HCT116 (cell line): ENCODE data around the gene PCDHGB3.

Experiments
- CTCF ChIP-seq, 3 experiments: fragments of 200-600 bp in 1 of 3; sonication (generic) in 1 of 3; IDR thresholded peaks in 2 of 3; conservative IDR thresholded peaks in 1 of 3; 2 replicates each; pipeline ENCODE4 v1.5.1; 2012 to 2017; ENCODE audit warnings: low read depth in 2 of 3, low read length in 2 of 3, antibody characterized with exemption in 1 of 3, borderline replicate concordance in 1 of 3, control low read depth in 1 of 3, mild to moderate bottlenecking in 1 of 3, mixed read lengths in 1 of 3, mixed run types in 1 of 3, moderate library complexity in 1 of 3; ENCODE audit not compliant: insufficient read depth in 1 of 3
- POLR2A ChIP-seq: IDR thresholded peaks from 2 replicates; pipeline ENCODE4 v1.7.0; 2011; ENCODE audit warnings: borderline replicate concordance; ENCODE audit not compliant: insufficient read depth, insufficient read length; ENCODE audit errors: extremely low read depth
- POLR2AphosphoS5 ChIP-seq: IDR thresholded peaks from 2 replicates; pipeline ENCODE4 v1.6.1; 2011; ENCODE audit warnings: mild to moderate bottlenecking, low read depth, low read length, moderate library complexity
- REST ChIP-seq: IDR thresholded peaks from 2 replicates; pipeline ENCODE4 v1.6.1; 2012; ENCODE audit warnings: low read depth
- ZBTB33 ChIP-seq: IDR thresholded peaks from 2 replicates; pipeline ENCODE4 v1.6.1; 2011; ENCODE audit warnings: mild to moderate bottlenecking, low read length, moderate library complexity; ENCODE audit not compliant: insufficient replicate concordance; ENCODE audit errors: extremely low read depth
- ZNF274 ChIP-seq: fragments of 200-500 bp; sonication (Bioruptor generic); IDR thresholded peaks from 2 replicates; pipeline ENCODE4 v1.6.1; 2014; ENCODE audit warnings: mild to moderate bottlenecking, low read depth, low read length, inconsistent platforms

- TF ChIP-seq POLR2AphosphoS5 (no peak), POLR2A (no peak), ZBTB33 (no peak), REST (no peak), CTCF (IDR thresholded peaks at IDR 0.05 in 2 of 3, conservative IDR thresholded peaks at IDR 0.05 in 1 of 3; ENCODE audit: borderline replicate concordance in 1 of 3, insufficient read depth in 1 of 3, low read depth in 2 of 3, low read length in 2 of 3) (no peak), ZNF274 (no peak)
Observed at GRCh38 chr5:141343953-141344463, 26.0 kb upstream of the PCDHGB3 start.
